Hepatocyte (in vitro differentiated cells): ENCODE measurements around the gene SLC30A4.

Experiments
- EZH2 ChIP-seq: fragments of 200-600 bp; sonication (generic); IDR thresholded peaks from 2 replicates; pipeline ENCODE4 v1.6.1; 2016; ENCODE audit warnings: antibody characterized with exemption, mild to moderate bottlenecking, borderline replicate concordance
- EZH2phosphoT487 ChIP-seq: fragments of 200-600 bp; sonication (generic); IDR thresholded peaks from one replicate; pipeline ENCODE4 v1.6.1; 2018; ENCODE audit warnings: antibody characterized with exemption, mild to moderate bottlenecking, low read depth, moderate library complexity; ENCODE audit not compliant: unreplicated experiment, severe bottlenecking
- TF ChIP-seq, protein P1 (sequence below): fragments of 200-600 bp; sonication (generic); IDR thresholded peaks from 2 replicates; pipeline ENCODE4 v1.5.1; 2016; ENCODE audit warnings: antibody characterized with exemption, mild to moderate bottlenecking; ENCODE audit not compliant: poor library complexity

DNA sequence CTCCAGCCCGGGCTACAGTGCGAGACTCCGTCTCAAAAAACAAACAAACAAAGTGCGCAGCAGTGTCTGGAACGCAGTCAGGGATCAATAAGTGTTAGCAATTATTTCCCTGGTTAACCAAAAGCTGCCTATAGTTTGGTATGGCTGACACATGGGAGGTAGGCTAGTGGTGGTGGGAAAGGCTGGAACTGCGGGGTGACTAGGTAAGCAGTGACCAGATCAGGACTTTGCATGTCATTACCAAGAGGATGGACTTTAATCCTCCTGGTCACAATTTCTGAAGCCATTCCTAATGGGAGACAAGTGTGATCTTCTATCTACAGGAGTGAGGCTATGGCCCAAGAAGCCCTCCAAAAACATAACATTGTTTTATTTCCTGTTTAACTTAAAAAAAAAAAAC, 47.8 kb downstream of the SLC30A4 start:
- TF ChIP-seq EZH2 (no peak), EZH2phosphoT487 (no peak)
- TF ChIP-seq, protein P1, sequence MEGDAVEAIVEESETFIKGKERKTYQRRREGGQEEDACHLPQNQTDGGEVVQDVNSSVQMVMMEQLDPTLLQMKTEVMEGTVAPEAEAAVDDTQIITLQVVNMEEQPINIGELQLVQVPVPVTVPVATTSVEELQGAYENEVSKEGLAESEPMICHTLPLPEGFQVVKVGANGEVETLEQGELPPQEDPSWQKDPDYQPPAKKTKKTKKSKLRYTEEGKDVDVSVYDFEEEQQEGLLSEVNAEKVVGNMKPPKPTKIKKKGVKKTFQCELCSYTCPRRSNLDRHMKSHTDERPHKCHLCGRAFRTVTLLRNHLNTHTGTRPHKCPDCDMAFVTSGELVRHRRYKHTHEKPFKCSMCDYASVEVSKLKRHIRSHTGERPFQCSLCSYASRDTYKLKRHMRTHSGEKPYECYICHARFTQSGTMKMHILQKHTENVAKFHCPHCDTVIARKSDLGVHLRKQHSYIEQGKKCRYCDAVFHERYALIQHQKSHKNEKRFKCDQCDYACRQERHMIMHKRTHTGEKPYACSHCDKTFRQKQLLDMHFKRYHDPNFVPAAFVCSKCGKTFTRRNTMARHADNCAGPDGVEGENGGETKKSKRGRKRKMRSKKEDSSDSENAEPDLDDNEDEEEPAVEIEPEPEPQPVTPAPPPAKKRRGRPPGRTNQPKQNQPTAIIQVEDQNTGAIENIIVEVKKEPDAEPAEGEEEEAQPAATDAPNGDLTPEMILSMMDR, result no peak
